ENCODE measurements around the gene PFDN6.
A peak's percentile ranks its signal among the peaks of the same experiment; 100 is the strongest.
"Not testable (repeated sequence)": the region's sequence is repeated elsewhere in the genome, so short reads cannot be mapped to it uniquely, and the experiment has no call there.

The PFDN6 gene

GRCh38 chr6:33273924-33274902 is 15.2 kb upstream of the PFDN6 start:
- no peak for DNase-seq (ENCODE audit: low read depth)

- not testable (repeated sequence) for DNase-seq (ENCODE audit: low read depth)
These were observed 13.4 kb upstream of the PFDN6 start for GRCh38 chr6:33275795-33276580.

- no peak for DNase-seq (ENCODE audit: low read depth)
These were observed 12.9 kb upstream of the PFDN6 start for GRCh38 chr6:33276581-33276863.

GRCh38 chr6:33276864-33277662 is 12.3 kb upstream of the PFDN6 start, which contains the start of gene B3GALT4:
Gene B3GALT4 (plus strand): TSS chr6:33277123. CDS start chr6:33277420, 297 bp downstream.
- peak; percentile 59 for DNase-seq (ENCODE audit: low read depth)

- DNase-seq (ENCODE audit: low read depth) = no peak
These were observed 11.6 kb upstream of the PFDN6 start for GRCh38 chr6:33277663-33278391.

- DNase-seq (ENCODE audit: low read depth) = no peak
These were observed 11.0 kb upstream of the PFDN6 start for GRCh38 chr6:33278392-33278741.

GRCh38 chr6:33278810-33279209 is 10.6 kb upstream of the PFDN6 start:
- no peak for DNase-seq (ENCODE audit: low read depth)

- DNase-seq (ENCODE audit: low read depth) = no peak
These were observed 10.1 kb upstream of the PFDN6 start for GRCh38 chr6:33279257-33279695.

GRCh38 chr6:33279971-33280511 is 9.4 kb upstream of the PFDN6 start:
- no peak for DNase-seq (ENCODE audit: low read depth)

- no peak for DNase-seq (ENCODE audit: low read depth)
These were observed 8.9 kb upstream of the PFDN6 start for GRCh38 chr6:33280539-33280938.

GRCh38 chr6:33285214-33285613 is 4.2 kb upstream of the PFDN6 start:
- DNase-seq (ENCODE audit: low read depth) = not testable (repeated sequence)

GRCh38 chr6:33286946-33287914 is 2.2 kb upstream of the PFDN6 start:
- no peak for DNase-seq (ENCODE audit: low read depth)

GRCh38 chr6:33288141-33288920 is 1.1 kb upstream of the PFDN6 start:
- no peak for DNase-seq (ENCODE audit: low read depth)

- DNase-seq (ENCODE audit: low read depth) = no peak
These were observed 449 bp downstream of the PFDN6 start for GRCh38 chr6:33289784-33290315.

- no peak for DNase-seq (ENCODE audit: low read depth)
These were observed 1.1 kb downstream of the PFDN6 start for GRCh38 chr6:33290459-33290858.

GRCh38 chr6:33292996-33293682 is 3.7 kb downstream of the PFDN6 start:
- DNase-seq (ENCODE audit: low read depth) = no peak

GRCh38 chr6:33294086-33294823 is 4.9 kb downstream of the PFDN6 start:
- DNase-seq (ENCODE audit: low read depth) = no peak
